ENCODE data around the gene PURA.

Gene PURA

DNA sequence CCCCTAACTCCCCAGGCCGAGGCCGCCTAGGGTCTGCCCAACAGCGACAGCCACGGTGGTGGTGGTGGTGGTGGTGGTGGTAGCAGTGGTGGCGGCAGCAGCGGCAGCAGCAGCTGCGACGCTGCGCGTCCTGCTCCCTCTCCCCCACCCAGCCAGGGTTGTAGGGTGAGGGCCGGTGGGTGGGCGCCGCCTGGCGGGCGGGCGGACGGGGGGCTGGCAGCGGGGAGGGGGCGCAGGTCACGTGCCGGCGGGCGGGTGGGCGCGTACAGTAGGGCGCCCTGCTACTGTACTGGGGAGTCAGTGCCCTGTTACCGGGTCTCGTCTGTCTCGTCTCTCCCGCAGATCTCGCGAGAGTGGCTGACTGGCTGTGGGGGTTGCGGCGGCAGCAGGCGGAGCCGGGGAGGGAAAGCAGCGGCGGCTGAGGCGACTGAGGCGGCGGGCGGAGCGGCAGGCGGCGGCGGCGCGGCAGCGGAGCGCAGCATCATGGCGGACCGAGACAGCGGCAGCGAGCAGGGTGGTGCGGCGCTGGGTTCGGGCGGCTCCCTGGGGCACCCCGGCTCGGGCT, at the start of gene PURA:
Gene PURA (plus strand): TSS at position 411 of the 565 bp plus-strand sequence. CDS start 73 bp downstream, at position 484.
- in situ Hi-C loops (cut with MboI; ENCODE audit: low sequenced_read_pairs) = no loop called here

DNA sequence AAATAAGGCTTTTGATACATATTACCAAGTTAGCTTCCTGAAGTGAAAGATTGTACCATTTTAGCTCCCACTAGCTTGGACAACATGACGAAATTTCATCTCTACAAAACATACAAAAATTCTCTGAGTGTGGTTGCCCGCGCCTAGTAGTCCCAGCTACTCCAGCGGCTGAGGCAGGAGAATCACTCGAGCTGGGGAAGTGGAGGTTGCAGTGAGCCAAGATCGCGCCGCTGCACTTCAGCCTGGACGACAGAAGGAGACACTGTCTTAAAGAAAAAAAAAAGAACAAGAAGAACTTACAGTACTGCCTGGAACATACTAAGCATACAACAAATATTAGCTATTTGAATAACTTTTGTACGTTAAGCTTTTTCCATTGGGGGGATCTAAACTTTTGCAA, 41.1 kb upstream of the PURA start:
- in situ Hi-C loops (cut with MboI; ENCODE audit: low sequenced_read_pairs) = loop anchor here (25.0 kb wide), 1 partner anchor 89 kb away; no protein-coding TSS in a partner anchor

DNA sequence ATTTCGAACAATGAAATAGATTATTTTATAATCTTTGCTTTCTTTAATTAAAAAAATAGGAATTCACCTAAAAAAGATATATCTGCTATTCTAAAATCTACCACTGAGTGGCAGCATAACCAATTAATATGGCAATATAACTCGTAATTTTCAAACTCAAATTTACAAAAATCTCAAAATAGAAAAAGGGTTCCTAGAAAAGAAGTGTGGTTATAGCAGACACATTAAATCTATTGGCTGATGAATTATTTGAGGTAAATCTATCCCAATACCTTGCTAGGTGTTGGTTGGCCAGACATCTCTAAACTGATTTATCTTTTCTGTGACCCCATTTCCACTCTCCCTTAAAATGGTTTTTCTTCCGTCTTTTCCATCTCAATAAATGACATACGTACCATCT, 40.6 kb upstream of the PURA start:
- in situ Hi-C loops (cut with MboI; ENCODE audit: low sequenced_read_pairs) = loop anchor here (25.0 kb wide), 1 partner anchor 89 kb away; no protein-coding TSS in a partner anchor

DNA sequence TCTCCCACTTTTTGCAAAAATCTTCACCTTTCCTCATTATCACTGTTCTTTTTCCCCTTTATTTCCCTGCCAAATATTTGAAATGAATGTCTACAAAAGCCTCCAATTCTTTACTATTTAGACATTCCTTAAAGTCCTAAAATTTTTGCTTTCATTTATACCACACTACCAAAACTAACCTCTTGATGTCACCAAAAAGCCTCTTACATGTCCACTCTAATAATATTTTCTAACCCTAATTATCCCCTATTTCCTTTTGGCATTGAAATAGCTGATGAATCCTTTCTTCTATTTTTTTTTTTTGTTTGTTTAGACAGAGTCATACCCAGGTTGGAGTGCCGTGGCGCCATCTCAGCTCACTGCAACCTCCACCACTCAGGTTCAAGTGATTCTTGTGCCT, 38.5 kb upstream of the PURA start:
- in situ Hi-C loops (cut with MboI; ENCODE audit: low sequenced_read_pairs) = no loop called here

DNA sequence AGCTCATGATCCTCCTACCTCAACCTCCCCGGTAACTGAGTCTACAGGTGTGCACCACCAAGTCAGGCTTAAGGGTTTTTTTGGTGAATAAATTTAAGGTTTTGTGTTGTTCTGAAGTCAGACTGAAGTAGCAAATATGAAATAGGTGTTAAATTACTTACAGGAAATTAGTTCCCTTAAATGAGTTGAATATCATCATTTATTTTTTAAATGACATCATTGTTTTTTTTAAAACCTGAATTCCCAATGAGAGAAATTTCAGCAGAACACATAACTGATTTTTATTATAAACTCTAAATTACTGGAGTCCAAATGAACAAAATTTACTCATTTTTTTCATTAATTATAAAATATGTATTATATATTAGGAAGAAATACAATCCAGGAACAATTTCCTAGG, 37.8 kb upstream of the PURA start:
- in situ Hi-C loops (cut with MboI; ENCODE audit: low sequenced_read_pairs) = no loop called here

DNA sequence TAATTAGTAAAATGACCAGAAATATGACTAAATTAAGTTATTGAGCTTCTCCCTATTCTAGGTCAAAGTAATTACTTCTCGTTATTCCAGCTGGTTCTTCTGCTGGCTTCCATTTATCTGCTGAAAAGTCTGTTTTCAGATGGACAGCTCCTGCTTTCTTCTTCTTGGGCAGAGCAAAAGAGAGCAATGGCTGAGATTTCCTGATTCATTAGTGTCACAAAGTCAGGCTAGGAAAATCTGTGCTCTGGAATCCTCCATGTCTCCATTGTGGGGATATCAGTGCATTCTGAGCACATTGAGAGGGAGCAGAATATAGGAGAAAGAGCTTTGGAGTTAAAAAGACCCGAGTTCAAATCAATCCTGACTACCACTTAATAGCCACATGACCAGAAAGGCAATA, 37.1 kb upstream of the PURA start:
- in situ Hi-C loops (cut with MboI; ENCODE audit: low sequenced_read_pairs) = no loop called here

DNA sequence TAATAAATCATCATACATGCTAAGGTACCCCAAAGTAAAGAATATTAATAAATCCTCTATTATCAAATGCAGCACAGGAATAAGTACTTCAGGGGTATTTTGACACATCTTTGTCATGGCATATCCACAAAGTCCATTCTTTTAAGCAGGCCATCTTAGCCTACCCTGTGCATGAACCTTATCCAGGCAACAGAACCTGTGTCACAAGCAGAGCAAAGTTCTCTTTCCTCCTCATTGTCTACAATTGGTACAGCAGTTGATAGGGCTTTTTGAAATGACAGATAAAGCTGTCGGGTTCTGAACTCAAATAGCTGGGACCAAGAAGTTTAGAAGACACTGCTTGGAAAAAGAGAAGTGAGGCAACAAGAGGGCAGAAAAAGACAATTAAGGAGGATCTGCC, 30.8 kb upstream of the PURA start:
- in situ Hi-C loops (cut with MboI; ENCODE audit: low sequenced_read_pairs) = no loop called here

DNA sequence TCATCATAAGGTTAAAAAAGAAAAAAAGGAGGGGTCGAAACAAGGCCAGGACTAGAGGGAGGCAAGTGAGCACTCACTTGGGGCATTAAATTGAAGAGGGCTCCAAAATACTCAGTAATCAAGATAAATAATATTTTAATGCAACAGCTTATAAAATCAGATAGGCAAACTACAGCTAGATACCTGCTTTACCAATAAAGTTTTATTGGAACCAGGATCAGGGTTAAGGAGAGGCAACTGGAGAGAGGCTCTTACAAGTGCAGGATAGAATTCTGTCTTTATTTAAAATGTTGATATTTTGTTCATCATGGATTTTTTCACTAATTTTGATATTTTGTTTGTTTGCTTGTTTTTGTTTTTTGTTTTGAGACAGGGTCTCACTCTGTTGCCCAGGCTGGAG, 30.3 kb upstream of the PURA start:
- in situ Hi-C loops (cut with MboI; ENCODE audit: low sequenced_read_pairs) = no loop called here

DNA sequence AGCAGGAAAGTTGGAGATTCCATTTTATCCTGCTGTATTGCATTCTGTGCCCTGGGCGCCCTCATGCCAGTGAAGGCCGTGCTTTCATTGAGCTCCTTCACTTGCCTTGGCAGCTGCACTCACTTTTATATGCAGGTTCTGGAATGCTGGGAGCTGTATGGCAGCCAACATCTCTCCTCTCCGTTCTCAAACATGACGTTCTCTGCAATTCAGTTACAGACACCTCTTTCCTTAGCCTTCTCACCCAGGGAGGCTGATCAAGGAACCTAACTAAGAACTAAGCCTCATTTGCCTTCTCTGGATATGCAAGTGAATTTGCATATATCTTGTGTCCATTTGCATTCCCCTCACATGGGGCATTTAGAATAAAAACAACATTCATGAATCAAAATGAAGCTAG, 29.4 kb upstream of the PURA start:
- in situ Hi-C loops (cut with MboI; ENCODE audit: low sequenced_read_pairs) = no loop called here

DNA sequence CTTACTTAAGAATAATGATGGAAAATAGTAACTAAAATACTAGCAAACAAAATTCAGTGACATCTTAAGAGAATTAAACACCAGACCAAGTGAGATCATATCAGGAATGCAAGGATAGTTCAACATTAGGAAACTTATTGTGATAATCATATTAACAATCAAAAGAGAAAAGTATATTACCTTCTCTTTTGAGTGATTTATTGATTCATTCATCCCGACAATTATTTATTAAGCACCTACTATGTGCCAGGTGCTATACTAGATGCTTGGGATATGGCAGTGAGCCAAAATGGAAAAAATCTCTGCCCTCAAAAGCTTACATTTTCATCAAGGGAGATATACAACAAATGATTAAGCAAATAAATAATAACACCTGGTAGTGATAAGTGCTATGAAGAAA, 23.7 kb upstream of the PURA start:
- in situ Hi-C loops (cut with MboI; ENCODE audit: low sequenced_read_pairs) = no loop called here

DNA sequence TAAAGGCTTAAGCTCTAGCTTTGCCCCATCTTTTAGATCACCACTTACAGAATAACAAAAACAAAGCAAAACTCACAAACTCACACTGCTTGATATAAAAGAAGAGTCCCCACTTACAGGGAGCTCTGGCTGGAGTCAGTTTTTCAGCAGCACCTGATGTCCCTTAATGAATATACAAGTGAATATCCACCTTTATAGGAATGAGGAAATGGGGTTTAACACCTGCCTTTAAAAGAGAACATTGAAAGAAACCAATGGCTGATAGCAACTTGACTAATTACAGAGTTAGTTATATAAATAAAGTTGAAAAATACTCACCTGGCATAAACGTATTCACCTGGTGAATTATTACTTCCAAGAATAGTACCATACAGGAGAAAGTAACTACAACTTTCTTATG, 20.7 kb upstream of the PURA start:
- in situ Hi-C loops (cut with MboI; ENCODE audit: low sequenced_read_pairs) = no loop called here

DNA sequence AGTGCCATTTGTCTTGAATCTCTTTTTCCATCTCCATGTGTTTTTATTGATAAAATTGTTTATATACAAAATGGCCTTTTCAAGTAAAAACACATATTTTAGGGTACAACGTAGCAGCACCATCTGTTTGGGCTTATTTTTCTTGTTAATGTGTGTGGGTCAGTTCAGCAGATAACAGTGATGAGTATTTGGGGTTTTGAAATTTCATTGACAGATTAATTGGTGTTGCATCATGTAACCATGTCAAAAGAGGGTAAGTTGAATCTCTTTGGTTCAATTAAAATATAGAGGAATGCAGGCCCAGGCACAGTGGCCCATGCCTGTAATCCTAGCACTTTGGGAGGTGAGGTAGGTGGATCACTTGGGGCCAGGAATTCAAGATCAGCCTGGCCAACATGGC, 20.0 kb upstream of the PURA start:
- in situ Hi-C loops (cut with MboI; ENCODE audit: low sequenced_read_pairs) = no loop called here

DNA sequence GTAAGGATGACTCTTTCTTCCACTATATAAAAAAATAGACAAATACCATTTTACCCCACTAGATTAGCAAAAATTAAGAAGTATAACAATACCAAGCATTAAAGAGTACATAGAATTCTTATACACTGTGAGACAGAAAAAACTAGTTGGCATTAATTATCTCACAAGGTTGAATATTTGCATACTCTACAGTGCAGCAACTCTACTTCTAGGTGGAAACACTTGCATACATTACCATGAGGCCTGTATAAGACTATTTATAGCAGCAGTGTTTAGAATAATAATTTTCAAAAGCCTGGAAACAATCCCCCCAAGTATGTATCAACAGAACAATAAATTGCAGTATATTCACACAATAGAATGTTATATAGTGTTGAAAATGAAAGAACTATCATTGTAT, 19.0 kb upstream of the PURA start:
- in situ Hi-C loops (cut with MboI; ENCODE audit: low sequenced_read_pairs) = no loop called here

DNA sequence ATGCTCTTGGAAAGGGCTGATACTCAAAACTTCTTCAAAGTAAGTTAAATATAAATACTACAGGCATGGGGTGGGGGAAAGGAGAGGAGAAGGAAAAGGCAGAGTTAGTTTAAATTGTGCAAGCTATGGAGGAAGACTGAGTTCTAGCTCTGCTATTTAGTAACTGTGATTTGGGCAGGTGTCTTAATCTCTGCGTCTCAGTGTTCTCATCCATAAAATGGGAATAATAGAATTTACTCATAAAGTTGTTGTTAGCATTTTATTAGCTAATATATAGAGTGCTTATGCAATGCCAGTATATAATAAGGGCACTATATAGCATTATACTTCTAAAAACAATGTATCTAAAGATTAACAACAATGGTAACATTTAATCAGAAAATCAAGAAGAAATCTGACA, 12.7 kb upstream of the PURA start:
- in situ Hi-C loops (cut with MboI; ENCODE audit: low sequenced_read_pairs) = no loop called here

DNA sequence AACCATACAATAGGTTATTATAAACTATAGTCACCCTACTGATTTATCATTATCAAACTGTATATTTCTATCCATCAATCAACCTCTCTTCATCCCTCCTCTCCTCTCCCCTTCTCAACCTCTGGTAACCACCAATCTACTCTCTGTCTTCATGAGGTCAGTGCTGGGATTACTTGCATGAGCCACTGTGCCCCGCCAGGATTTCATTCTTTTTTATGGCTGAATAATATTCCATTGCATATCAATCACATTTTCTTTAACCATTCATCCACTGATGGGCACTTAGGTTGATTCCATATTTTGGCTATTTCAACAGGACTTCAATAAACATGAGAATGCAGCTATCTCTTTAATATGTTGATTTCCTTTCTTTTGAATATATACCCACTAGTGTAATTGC, 10.8 kb upstream of the PURA start:
- in situ Hi-C loops (cut with MboI; ENCODE audit: low sequenced_read_pairs) = no loop called here

DNA sequence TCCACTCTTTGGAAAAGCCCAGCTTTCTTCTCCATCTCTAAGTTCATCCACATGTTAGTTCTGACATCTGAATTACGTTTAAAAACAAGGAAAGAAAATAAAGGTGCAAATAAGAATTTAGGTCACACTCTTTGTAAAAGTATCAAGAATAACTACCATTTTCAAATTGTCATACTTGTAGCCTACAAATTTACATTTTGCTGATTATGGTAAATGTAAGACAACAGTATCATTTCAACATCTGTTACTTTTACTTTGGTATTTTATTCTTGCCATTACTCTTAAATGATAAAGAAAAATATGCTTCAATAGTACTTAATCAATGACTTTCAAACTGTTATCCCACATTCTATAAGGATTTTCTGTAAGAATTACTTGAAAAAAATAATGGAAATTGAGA, 9.8 kb upstream of the PURA start:
- in situ Hi-C loops (cut with MboI; ENCODE audit: low sequenced_read_pairs) = no loop called here

DNA sequence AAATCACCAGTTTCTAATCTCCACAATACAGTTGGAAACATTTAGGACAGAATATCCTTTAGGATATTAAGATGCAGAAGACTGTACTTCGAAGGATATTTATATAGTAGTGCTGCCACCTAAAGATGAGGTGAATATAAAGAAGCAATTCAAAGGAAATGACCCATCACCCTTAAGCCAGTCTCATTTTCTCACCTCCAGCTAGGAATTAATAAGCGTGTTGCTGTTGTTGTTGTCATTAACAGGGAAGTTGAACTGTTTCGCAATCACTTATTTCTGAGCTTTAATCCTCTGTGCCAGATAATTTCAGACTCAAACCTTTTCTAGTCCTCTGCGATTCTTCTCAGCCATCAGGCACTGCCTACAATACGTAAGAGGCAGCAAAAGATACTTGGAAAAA, 7.8 kb upstream of the PURA start:
- in situ Hi-C loops (cut with MboI; ENCODE audit: low sequenced_read_pairs) = no loop called here

DNA sequence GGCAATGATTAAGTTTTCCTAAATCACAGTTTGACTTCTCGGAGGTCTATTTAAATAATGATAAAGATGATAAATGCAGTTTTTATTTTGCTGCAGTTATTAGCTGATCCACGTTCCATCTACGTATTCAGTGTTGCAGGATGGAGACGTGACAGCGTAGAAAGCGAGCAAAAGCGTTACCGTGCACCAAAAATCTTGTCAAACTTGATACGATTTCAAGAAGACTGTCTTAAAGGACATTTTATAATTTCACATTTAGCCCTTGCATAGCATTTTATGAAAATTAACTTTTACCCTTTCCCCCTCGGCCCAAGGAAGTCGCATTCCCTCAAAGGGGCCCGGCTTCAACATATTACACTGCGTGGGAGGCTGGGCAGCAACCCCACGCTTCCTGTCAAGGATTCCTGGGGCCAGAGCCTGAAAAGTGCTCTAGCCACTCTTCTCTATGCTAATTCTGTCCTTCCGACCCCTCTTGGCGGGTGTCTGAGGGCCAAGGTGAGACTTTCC, 7.1 kb upstream of the PURA start:
- in situ Hi-C loops (cut with MboI; ENCODE audit: low sequenced_read_pairs) = no loop called here

DNA sequence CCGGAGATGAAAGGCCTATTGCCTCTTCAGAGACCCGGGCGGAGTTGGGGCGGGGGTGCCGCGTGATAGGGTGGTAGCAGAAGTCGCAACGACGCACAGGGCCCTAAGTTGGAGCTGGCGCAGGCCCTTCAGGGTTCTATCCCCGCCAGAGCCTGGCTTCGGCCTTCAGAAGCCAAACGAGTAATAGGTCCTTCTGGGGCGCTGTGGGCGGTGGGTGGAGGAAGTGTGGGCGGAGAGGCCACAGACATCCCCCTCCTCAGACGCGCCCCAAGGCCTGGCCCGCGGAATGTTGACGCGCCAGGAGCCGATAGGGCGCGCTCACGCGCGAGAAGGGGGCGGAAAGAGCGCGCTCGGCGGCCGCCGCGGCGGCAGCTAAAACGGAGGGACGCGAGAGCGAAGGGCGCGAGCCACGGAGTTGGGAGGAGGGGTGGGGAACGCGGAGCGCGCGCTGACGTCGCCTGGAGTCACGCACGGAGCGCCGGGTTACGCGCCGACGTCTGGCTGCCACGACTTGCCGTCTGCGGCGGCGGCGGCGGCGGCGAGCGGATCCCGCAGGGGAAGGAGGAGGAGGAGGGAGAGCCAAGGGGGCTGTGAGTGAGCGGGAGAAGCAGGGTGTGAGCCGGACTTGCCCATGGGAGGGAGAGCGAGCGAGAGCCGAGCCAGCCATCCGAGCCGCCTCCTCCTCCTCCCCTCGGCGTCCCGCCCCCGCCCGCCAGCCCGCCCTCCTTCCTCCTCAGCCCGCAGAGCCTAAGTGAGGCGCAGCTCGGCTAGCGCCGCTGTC, 6.4 kb upstream of the PURA start:
- in situ Hi-C loops (cut with MboI; ENCODE audit: low sequenced_read_pairs) = no loop called here

DNA sequence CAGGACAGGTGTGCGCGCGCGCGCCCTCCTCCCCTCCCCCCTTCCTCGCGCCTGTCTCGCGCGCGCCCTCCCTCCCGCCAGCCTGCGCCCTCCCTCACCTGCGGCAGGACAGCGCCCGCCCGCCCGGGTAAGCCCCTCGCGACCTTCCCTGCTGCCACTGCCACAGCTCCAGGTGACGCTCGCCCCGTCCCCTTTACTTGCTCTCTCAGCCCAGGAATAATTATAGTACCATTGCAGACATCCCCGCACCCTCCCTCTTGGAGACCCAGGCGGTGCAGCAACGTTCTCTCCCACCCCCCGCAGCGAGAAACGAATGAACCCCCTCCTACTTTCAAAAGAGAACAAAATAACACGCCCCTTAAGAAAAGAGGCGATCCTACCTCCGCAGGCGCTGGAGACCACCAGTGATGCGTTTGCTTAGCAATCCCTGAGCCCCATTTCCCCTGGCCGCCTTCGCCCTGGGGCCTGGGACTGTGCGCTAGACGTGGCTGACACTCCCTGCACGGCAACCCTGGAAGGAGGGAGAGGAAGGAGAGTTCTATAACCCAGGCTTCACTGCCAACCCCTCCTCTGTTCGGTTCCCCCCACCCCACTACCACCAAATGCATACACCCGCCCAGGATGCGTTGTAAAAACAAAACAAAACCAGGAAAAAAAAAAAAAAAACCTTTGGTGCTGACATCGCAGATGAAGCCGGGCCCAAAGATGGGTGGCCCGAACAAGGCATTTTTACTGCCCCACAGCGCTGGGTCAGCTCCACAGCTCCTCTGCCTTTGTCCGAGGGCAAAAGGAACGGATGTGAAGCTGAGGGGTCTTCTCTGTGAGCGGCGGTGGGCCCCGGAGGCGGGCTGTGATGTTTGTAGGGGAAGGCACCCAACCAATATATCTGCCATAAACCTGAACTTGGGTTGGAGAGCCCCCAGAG, 5.6 kb upstream of the PURA start:
- in situ Hi-C loops (cut with MboI; ENCODE audit: low sequenced_read_pairs) = no loop called here

DNA sequence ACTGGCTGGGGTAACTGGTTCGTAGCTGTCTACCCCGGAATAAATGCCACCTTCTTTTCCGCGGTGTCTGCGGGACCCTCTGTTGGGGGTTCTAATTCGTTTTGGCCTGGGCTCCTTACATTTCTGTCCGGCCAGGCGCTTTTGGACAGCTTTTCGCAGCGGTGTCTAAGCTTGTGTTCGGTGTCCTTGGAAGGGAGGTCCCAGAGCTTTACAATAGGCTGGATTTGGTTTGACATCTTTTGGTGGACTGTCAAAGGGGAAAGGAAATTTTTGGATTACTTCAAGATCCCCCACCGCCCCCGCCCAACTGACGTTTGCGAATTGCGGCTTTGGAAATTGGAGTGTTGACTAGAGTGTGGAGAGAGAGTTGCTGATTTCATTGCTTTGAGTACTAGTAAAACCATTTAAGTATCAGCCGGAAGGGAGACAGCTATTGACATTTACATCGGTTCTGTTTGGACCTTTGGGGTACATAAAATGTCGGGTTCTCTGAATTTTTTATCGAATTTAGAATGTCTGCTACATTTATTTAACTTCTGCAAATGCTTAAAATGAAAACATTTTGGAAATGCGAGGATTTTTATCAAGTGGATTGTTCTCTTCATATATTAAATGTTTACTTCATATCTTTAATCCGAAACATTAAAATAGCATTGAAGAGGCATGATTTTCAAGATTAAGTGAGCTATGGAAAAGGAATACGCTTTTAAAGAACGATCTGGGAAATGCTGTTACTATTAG, 4.7 kb upstream of the PURA start:
- in situ Hi-C loops (cut with MboI; ENCODE audit: low sequenced_read_pairs) = no loop called here

Data from HL-60/S4 (cell line).